Peyer's patch (tissue), 4 donors: ENCODE results near the gene STON2.

Experiments used
- POLR2A ChIP-seq, 2 donors: fragments of 450-650 bp; IDR thresholded peaks; one replicate each; pipeline ENCODE4 v1.5.1; 2017; ENCODE audit warnings: antibody characterized with exemption in 2 of 2, mild to moderate bottlenecking in 2 of 2, moderate library complexity in 2 of 2
- TF ChIP-seq, protein P1 (sequence below), 6 experiments: fragments of 450-650 bp in 4 of 6; fragments of 200-600 bp in 2 of 6; sonication (generic) in 1 of 6; IDR thresholded peaks; one replicate each; pipeline ENCODE4 v1.5.1; 2017 to 2019; ENCODE audit warnings: antibody characterized with exemption in 6 of 6, mild to moderate bottlenecking in 3 of 6, moderate library complexity in 1 of 6

DNA sequence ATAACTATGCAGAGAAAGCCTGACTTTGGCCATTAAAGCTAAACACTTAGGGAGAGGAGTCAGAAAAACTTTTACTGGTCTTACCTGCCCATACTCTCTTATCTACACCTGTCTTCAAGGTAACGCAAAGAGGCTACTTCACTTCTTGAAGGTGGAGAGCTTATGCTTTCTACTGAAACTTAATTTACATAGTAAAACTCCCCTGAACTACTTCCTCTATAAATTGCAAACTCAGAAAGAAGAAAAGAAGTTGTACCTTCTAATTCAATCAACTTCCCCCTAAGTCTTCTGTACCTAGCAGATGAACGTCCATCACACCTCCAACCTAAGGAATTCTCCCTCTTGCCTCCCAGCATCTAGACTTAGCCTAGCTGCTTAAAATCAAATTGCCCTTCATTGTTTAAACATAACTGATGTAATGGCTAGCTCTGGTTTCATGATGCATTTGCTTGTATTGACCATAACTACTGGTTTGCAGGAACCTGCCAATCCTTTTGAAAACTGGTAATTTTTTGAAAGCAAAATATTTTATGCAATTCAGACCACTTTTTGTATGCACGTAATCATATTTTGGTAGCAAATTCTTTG, 87.7 kb downstream of the STON2 start:
- TF ChIP-seq, protein P1, sequence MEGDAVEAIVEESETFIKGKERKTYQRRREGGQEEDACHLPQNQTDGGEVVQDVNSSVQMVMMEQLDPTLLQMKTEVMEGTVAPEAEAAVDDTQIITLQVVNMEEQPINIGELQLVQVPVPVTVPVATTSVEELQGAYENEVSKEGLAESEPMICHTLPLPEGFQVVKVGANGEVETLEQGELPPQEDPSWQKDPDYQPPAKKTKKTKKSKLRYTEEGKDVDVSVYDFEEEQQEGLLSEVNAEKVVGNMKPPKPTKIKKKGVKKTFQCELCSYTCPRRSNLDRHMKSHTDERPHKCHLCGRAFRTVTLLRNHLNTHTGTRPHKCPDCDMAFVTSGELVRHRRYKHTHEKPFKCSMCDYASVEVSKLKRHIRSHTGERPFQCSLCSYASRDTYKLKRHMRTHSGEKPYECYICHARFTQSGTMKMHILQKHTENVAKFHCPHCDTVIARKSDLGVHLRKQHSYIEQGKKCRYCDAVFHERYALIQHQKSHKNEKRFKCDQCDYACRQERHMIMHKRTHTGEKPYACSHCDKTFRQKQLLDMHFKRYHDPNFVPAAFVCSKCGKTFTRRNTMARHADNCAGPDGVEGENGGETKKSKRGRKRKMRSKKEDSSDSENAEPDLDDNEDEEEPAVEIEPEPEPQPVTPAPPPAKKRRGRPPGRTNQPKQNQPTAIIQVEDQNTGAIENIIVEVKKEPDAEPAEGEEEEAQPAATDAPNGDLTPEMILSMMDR (IDR thresholded peaks at IDR 0.05) = no peak
- TF ChIP-seq POLR2A (IDR thresholded peaks at IDR 0.05) = no peak
